GM18526 (cell line): ENCODE measurements around the gene INPP5J.

ENCODE experiments used
- POLR2A ChIP-seq: IDR thresholded peaks from 3 replicates; pipeline ENCODE4 v1.6.1; 2011; ENCODE audit not compliant: insufficient read length; ENCODE audit errors: extremely low read depth

The INPP5J gene

GRCh38 chr22:31135706-31136105 lies 12.9 kb downstream of the INPP5J start:
- no peak for TF ChIP-seq POLR2A

GRCh38 chr22:31136155-31136554 lies 13.4 kb downstream of the INPP5J start:
- TF ChIP-seq POLR2A: no peak

- TF ChIP-seq POLR2A: no peak
Measured at GRCh38 chr22:31136711-31137110, 13.9 kb downstream of the INPP5J start.

GRCh38 chr22:31137721-31138120 lies 15.0 kb downstream of the INPP5J start:
- no peak for TF ChIP-seq POLR2A

- TF ChIP-seq POLR2A: no peak
Measured at GRCh38 chr22:31138126-31138525, 15.4 kb downstream of the INPP5J start.

- TF ChIP-seq POLR2A: no peak
Measured at GRCh38 chr22:31139066-31139465, 16.3 kb downstream of the INPP5J start.

GRCh38 chr22:31139866-31140716 lies 17.3 kb downstream of the INPP5J start, which contains the start of gene PLA2G3:
TSS of gene PLA2G3 (minus strand) at chr22:31140508. CDS start at chr22:31140354, 154 bp downstream.
- no peak for TF ChIP-seq POLR2A

GRCh38 chr22:31140746-31141145 lies 18.0 kb downstream of the INPP5J start:
- no peak for TF ChIP-seq POLR2A

- no peak for TF ChIP-seq POLR2A
Measured at GRCh38 chr22:31141551-31141950, 18.8 kb downstream of the INPP5J start.

- TF ChIP-seq POLR2A: no peak
Measured at GRCh38 chr22:31142285-31142684, 19.5 kb downstream of the INPP5J start.

GRCh38 chr22:31143038-31143437 lies 20.3 kb downstream of the INPP5J start:
- TF ChIP-seq POLR2A: no peak

- no peak for TF ChIP-seq POLR2A
Measured at GRCh38 chr22:31143537-31143936, 20.8 kb downstream of the INPP5J start.

- TF ChIP-seq POLR2A: no peak
Measured at GRCh38 chr22:31144223-31144622, 21.5 kb downstream of the INPP5J start.

GRCh38 chr22:31148488-31148887 lies 25.7 kb downstream of the INPP5J start:
- no peak for TF ChIP-seq POLR2A

GRCh38 chr22:31148953-31149627 lies 26.3 kb downstream of the INPP5J start:
- TF ChIP-seq POLR2A: no peak

GRCh38 chr22:31150615-31151014 lies 27.8 kb downstream of the INPP5J start:
- no peak for TF ChIP-seq POLR2A
